ENCODE results near the gene UGT1A3.

Gene UGT1A3

DNA sequence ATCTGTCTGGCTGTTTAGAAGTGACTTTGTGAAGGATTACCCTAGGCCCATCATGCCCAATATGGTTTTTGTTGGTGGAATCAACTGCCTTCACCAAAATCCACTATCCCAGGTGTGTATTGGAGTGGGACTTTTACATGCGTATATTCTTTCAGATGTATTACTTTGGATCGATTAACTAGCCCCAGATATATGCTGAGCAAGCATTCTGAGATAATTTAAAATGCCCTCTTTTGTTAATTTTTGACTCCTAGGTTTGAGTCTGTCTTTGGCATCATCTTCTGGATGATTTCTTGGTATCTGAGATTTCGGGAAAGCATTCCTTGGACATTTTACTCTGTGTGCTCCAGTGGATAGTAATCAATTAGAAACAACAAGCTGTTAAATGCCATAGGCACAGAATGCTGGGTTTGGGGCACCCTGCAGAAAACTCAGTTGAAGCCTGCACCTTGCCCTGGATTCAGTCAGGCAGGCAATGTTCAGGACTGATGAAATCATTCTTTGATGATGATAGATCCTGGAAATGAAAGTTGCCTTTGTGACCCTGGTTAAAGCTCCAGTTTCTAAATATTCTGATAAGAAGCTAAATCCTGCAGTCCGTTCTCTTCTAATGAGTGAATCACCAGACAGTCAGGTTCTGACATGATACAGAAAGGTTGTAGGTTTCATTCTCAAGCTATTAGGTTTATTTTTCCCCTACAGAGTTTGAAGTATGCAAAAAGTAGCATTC lies 32.4 kb downstream of the UGT1A3 start:
- no peak for DNase-seq

DNA sequence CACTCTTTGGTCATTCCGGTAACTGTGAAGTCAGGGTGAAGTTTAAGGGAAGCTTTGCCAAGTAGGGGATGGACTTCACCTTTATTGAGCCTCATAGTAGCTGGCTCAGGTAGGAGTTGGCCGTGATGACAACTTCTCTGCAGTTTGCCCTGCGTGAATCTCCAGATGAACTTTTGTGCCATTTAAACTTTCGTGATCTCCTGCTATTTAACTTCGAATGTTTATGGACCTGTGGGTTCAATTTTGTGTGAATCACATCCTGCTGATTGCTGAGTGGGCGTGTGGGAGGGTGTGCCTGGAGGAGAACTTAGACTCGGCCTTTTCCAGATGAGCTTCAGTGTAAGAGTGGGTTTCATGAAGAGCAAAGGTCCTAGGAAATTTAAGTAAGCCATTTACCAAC lies 35.4 kb downstream of the UGT1A3 start:
- DNase-seq: no peak

DNA sequence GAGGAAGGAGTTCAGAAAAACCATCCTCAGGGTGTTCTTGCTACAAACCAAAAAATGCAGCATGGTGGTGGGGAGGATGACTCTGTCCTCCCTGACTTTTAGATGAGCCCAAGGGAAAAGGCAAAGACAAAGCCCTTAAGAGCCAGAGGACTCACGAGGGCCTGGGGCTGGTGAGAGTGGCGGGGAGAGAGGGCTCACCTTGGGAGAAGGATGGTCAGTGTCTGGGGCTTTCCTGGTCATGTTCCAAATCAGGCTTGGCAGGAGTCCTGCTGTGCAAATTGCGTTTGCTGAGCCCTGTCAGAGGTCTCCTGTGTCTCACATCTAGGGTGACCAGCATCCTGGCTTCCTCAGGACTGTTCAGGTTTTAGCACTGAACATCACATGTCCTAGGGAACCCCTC lies 35.9 kb downstream of the UGT1A3 start:
- DNase-seq: no peak

DNA sequence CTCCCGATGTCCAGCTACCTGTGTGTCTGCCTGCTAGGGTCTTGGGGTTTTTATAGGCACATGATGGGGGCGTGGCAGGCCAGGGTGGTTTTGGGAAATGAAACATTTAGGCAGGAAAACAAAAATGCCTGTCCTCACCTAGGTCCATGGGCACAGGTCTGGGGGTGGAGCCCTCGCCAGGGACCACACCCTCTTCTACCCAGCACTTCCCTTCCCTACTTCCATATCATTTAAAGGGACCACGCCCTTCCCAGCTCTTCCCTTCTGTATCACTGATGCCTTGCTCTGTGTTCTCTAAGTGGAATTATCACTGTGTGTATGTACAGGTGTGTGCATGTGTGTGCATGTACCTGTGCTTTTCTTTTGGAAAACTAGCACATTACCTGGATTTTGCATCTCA lies 37.6 kb downstream of the UGT1A3 start:
- no peak for DNase-seq

DNA sequence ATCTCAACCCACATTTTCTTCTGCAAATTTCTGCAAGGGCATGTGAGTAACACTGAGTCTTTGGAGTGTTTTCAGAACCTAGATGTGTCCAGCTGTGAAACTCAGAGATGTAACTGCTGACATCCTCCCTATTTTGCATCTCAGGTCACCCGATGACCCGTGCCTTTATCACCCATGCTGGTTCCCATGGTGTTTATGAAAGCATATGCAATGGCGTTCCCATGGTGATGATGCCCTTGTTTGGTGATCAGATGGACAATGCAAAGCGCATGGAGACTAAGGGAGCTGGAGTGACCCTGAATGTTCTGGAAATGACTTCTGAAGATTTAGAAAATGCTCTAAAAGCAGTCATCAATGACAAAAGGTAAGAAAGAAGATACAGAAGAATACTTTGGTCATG lies 39.2 kb downstream of the UGT1A3 start:
- no peak for DNase-seq

DNA sequence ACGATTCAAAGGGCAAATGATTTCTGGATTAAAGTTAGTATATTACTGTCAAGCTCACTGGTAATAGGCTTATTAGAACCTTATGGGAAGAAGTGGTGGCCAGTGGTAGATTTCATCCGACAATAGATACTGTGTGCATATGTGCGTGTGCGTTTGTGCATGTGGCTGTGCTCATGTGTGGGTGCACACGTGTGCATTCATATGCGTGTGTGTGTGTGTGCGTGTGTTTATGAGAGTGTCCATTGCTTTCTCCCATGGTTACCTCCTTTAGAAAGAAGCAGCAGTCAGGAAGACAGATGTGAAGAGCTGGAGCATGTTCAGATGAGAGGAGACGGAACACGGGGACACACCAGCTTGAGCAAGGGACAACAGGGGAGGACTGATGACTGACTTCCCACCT lies 40.4 kb downstream of the UGT1A3 start:
- no peak for DNase-seq

DNA sequence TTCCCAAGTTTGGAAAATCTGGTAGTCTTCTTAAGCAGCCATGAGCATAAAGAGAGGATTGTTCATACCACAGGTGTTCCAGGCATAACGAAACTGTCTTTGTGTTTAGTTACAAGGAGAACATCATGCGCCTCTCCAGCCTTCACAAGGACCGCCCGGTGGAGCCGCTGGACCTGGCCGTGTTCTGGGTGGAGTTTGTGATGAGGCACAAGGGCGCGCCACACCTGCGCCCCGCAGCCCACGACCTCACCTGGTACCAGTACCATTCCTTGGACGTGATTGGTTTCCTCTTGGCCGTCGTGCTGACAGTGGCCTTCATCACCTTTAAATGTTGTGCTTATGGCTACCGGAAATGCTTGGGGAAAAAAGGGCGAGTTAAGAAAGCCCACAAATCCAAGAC lies 43.3 kb downstream of the UGT1A3 start:
- no peak for DNase-seq

DNA sequence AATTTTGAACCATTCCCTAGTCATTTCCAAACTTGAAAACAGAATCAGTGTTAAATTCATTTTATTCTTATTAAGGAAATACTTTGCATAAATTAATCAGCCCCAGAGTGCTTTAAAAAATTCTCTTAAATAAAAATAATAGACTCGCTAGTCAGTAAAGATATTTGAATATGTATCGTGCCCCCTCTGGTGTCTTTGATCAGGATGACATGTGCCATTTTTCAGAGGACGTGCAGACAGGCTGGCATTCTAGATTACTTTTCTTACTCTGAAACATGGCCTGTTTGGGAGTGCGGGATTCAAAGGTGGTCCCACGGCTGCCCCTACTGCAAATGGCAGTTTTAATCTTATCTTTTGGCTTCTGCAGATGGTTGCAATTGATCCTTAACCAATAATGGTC lies 43.7 kb downstream of the UGT1A3 start:
- DNase-seq: no peak

DNA sequence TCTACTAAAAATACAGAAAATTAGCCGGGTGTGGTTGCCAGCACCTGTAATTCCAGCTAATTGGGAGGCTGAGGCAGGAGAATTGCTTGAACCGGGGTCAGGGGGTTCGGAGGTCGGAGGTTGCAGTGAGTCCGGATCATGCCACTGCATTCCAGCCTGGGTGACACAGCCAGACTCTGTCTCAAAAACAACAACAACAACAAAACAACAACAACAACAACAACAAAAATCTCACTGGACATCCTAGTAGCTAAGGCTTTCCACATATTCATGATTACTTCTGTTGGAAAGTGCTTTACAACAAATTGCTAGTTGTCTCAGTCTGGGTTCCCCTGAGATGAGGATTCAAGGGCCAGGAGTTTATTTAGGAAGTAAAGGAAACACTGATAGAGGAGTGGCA lies 45.0 kb downstream of the UGT1A3 start:
- no peak for DNase-seq

DNA sequence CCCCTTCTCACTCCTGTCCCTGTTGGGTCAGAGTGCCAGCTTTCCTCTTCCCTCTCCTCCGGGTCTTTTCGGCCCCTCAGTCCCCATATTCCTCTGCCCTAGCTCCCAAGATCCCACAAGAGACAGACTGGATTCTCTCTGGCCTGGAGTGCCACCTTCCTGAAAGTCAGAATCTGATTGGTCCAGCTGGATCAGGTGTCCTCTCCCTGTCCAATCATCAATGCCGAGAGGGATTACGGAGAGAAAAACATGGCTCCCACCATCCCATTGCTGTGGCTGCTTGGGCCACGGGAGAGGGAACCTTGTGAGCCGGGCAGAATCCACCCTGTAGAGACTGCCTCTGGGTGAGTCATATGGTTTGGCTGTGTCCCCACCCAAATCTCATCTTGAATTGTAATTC lies 46.6 kb downstream of the UGT1A3 start:
- no peak for DNase-seq

DNA sequence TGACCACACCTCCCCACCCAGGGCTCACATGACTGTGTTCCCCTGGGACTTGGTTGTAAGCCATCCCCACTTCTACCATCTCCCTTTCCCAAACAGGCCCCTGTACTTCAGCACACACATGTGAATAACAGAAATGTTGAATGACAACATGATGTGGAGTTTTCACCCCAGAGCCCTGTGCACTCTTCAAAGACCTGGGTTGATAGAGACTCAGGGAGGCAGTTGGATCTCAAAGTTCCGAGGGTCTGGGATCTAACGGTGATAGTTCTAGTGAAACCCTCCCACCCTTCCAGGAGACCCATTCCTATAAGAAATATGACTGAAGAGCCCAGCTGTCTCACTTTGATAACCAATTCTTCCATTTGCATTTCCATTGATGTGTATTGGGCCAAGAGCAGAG lies 49.2 kb downstream of the UGT1A3 start, which contains the start of gene MROH2A:
Gene MROH2A (plus strand): TSS at position 301 of the 400 bp plus-strand sequence. CDS start 1,029 bp downstream, outside the sequence.
- DNase-seq: no peak

DNA sequence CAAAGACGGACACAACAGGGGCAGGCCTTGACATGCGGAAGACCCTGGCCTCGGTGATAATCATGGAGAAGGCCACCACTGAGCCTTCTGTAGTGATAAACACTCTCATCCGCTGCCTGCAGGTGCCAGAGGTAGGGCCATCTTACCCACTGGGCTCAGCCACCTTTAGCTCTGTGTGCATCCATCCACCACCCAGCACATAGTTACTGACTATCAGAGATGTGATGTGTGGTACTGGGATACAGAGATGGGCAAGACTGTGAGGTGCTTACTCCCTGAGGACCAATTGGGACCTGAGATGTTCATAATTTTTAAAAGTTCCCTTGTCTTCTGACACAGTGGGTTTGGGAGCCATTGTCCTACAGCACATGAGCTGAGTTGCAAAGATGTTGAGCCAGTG lies 50.9 kb downstream of the UGT1A3 start:
- no peak for DNase-seq

DNA sequence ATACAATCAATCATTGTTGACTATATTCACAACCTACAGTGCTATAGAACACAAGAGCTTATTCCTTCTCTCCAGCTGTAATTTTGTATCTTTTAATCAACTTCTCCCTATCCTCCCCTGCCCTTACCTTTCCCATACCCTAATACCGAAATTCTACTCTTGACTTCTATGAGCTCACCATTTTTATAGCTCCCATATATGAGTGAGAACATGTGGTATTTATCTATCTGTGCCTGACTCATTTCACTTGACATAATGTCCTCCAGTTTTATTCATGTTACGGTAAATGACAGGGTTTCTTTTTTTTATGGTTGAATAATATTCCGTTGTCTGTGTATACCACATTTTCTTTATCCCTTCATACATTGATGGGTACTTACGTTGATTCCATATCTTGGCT lies 51.9 kb downstream of the UGT1A3 start:
- DNase-seq: no peak

DNA sequence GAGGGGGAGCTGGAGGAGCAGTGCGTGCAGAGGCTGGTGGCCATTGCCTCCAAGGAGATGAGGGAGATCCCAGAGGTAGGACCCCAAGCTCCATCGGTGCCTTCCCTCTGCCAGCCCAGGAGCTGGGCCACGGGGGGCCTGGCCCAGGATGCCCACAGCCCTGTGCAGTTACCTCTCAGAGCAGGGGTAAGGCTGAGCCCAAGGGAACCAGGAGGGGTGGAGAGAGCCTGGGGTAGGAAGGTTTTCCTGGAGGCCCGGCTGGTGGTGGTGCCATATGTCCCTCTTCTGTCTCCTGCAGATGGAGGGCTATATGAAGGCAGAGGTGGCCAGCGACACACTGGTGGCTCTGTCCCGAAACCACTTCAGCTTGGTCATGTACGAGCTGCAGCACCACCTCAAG lies 60.7 kb downstream of the UGT1A3 start:
- DNase-seq: no peak

DNA sequence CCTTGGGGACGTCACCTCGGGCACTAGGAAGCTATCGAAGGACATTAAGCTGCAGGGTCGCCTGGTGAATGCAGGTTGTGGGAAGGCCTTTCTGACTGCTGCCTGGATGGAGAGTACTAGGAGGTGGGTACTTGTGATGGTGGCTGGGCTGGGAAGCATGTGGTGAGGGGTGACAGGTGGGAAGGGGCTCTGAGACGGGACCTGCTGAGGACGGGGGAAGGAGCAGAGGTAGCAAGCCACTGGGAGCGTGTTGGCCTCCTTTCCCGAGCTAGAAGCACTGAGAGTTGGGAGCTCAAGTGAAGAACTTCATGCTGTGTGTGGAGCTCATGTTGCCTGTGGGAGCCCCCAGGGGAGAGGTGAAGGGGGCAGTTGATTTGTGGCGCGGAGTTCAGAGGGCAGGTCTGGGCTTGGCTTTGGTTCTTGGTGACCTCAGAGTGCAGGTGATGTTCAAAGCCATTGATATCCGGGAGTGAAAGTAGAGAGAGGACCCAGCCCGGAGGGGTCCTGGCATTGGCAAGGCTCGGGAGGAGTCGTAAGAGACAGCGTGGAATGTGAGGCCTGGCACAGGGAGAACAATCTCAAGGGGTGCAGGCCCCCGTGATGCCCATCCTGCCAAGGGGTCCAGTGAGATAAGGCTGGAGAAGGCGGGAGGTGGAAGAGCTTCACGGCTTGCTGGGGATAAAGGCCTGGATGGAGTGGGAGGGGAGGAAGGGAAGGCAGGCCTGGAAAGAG lies 62.5 kb downstream of the UGT1A3 start:
- DNase-seq: no peak

DNA sequence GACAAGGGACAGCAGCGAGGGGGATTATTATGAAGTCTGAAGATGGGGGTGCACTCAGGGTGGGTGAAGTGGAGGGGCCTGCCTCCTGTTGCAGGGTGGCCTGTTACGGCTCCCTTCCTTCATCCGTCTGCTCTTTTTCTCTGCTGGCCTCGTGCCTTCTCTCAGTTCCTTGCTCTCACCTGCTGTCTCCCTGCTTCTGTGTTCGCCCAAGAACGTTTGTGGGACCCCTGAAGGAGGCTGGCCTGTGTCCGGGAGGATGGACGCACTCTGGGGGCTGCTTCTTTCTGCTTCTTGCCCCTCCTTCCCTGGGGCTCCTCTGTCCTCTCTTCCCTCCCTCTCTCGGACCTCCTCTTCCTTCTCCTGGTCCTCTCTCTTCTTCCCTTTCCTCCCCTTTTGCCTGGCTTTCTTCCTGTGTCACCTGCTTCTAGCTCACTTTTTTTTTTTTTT lies 63.1 kb downstream of the UGT1A3 start:
- no peak for DNase-seq

DNA sequence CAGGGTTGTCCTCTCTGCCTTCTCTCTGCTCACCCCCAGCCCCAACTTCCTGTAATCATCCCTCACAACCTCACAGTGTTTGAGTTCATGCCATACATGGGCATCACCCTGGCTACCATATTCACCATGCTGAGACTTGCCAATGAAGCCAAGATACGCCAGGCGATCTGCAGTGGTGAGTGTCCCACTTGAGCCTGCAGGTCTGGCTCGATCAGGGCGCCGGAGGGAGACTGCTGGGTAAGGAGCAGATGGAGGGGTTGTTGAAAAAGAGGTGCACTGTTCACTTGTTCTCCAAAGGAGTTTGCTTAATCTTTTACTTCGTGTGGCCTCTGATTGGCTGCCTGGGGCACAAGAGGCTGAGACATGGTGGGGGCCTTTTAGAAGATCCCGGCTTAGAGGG lies 63.9 kb downstream of the UGT1A3 start:
- no peak for DNase-seq

DNA sequence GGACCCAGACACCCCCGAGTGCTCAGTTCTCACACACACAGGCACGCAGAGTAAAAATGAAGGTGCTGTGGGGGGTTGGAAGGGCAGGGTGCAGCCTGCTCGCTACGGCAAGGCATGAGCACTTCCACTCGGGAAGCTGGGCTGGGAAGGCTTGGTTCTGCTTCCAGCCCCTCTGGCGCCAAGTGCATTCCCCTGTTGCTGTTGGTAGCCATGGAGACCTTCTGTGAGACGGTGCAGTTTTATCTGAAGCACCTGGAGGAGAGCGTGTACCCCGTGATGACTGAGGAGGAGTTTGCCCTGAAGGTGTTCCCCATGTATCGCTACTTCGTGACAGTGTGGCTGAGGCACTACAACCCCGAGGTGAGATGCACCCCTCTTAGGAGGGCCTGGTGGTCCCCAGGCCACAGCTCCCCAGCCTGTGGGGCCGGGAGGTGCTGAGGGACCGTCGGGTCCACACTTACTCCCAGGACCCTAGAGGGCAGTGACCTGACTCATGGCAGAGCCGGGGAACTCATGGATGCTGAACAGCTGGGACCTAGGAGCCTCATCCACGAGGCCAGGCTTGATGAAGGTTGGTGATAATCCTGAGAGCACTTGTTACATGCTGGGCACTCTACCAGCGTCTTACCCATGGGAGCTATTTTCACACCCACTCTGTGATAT lies 64.8 kb downstream of the UGT1A3 start:
- DNase-seq: no peak

DNA sequence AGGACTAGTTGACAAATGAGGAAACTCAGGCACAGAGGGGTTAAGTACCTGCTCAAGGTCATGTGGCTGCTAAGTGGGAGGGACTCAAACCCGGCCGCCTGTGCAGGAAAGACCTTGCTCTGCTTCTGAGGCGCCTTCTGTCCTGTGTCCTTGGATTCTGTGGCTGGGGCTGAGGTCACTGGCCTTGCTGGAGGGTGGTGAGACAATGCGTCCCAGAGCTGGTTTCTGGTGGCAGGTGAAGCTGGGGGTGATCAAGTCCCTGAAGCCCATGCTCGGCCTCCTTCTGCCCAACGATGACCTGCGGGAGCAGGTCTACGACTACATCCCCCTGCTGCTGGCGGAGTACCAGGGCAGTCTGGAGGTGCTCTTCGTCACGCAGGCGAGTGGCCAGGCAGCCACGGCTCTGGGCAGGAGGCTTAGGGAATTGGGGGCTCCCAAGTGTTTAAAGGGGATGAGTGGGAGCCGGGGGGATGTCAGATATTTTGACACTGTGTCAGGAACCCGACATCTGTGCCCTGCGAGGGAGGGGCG lies 65.4 kb downstream of the UGT1A3 start:
- no peak for DNase-seq

DNA sequence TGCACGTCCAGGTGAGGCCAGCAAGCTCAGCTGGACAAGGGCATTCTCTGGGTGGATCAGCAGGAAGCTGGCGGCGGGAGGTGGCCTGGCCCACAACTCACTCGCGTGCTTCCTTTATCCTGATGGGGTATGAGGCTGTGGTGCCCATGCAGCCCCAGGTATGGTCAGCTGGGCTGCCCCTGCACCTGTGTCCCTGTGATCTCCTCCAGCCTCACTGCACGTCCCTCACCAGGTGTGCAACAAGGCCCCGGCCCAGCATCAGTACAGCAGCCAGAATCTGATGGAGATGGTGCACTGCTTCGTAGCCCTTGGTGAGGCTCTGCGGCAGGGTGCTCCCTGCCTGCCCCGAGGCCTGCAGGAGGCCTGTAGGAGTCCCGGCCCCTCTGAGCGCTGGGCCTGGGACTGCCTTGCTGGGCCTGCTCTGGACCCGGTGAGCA lies 66.9 kb downstream of the UGT1A3 start:
- no peak for DNase-seq

DNA sequence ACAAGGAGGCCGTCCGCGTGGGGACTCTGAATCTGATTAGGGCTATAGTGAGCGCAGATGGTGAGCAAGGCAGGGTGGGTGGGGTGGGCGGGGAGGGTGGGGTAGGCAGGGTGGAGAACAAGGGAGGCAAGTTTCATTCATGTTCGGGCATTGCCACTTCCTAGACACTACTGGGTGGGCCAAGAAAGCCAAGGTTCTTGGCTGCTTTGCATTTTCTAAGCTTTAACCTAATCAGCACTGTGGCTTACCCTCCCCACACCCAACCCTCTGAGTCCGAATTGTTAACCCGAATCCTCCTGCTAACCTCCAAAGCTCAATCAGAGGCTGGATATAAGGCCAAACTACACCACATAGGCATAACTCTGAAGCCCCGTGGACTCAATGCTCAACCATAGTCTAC lies 67.4 kb downstream of the UGT1A3 start:
- no peak for DNase-seq

DNA sequence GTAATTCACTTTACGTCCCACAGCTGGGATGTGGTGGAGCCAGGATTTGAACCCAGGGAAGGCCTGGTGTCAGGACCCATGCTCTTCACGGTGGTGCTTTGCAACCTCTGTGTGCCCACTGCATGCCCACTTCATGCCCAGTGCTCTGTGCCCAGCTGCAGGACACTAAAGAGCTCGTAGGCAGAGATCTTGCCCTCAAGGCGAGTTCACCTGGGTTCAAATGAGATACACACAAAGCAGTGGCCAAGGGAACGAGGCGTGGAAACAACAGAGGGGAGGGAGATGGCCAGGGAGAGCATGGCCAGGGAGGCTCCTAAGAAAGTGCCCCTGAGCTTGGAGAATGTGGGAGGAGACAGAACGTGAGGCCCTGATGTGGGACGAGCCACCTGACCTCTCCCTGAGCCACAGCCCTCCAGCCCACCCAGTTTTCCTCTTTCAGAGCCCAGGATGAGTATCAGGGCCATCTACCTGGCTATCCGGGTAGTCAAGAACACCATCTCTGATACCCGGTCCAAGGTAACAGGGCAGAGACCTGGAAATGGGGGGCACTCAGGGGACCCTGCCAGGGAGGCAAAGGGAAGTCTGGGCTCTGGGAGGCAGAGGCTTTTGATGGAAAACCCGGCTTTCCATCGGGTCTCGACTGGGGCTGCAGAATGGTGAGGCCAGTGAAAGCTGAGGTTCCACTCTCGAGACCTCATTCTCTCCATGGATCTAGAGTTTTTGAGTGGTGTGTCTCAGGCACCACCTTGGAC lies 69.7 kb downstream of the UGT1A3 start:
- DNase-seq: no peak

DNA sequence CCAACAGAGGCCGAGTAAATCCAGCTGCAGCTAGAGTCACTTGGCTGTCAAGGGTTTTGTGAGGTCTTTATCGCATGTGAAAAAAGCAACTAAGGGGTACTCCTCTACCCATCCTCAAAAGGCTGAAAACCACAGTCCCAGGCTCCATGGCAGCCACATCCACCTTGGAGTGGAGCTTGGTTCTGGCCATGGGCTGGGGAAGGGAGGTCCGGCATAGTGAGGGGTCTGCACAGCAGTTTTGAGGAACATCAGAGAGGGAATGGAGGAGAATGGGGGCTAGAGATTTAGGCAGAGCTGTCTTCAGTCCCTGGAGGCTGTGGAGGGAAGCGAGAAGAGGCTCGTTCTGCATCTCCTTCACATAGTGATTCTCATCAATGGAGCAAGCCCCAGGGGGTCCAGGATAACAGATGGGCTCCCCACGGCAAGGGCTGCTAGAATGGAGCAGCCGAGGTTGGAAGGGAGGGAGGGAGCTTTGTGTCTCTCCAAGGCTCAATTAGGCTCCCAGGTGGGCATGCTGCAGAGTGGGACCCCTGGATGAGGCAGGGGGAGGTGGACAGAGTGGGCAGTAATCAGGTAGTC lies 70.3 kb downstream of the UGT1A3 start:
- no peak for DNase-seq

Data from retina (tissue), 1 donor.